SK-N-DZ (cell line): ENCODE data around the gene SLC41A3.
"Not testable (repeated sequence)": the region's sequence is repeated elsewhere in the genome, so short reads cannot be mapped to it uniquely, and the experiment has no call there.

Experiments
- DNase-seq: peaks from one replicate; pipeline ENCODE4 v3.0.0-alpha.2; 2015; ENCODE audit warnings: low spot score

SLC41A3 gene

DNA sequence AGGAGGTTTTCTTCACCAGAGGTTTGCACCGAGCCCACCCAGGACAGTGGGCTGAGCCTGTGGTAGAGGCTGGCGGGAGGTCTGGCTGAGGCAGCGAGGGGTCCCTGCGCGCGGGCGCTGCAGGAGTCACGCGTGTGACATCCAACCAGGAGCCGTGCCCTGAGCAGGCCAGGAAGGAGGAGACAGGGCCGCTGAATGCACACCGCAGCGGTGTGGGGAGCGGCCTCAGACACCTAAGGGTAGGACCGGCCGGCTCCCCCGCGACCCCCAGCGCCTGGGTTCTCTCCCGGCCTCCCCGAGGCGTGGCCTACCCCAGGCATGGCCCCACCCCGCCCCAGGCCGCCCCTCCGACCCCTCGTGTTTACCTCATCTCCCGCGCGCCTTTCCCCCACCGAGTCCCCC lies 412 bp downstream of the SLC41A3 start:
- peak; percentile 70 for DNase-seq

DNA sequence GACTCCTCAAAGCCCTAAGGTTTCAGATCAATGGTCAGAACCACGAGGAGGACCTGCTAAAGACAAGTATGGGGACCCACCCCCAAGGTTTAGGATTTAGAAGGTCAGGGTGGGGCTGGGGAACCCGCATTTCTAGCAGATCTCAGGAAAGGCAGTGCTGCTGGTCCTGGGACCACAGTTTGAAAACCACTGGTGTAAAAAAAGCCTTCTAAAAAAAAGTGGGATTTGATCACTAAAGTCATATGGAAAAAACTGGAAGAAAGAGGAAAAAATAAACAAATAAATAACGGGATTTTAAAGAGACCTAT lies 832 bp downstream of the SLC41A3 start:
- DNase-seq: no peak

- no peak for DNase-seq
Observed at GRCh38 chr3:126082362-126083137, 1.4 kb downstream of the SLC41A3 start.

DNA sequence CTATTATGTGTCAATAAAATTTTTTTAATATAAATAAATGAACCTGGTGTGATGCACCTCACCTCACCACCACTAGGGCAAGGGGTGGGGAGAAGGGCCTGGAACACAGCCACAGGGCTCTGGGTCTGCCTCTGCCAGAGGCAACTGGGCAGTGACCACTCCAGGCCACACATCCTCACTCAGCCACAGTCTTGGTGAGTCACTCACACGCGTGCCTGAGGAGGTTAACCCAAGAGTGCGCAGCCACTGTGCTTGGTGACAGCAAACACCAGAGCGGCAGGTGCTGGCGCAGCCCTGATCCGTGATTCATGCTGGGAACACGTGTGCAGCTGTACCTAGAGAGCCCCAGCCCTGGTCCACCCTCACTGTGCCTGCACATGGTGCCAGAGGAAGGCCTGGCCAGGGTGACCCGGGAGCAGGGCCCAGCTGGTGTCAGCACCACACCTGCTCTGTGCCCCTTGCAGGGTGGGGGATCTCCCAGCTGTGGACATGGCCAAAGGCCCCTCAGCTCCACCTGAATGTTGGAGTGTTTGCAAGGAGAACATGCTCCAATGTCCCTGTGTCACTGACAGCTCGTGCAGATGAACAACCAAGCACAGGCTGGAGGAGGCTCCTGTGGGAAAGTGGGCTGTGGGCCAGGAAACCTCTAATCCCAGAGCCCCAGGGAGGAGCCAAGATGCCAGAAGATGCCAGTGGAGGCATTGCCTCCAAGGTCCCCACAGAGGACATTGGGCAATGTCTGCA lies 2.1 kb downstream of the SLC41A3 start:
- no peak for DNase-seq

DNA sequence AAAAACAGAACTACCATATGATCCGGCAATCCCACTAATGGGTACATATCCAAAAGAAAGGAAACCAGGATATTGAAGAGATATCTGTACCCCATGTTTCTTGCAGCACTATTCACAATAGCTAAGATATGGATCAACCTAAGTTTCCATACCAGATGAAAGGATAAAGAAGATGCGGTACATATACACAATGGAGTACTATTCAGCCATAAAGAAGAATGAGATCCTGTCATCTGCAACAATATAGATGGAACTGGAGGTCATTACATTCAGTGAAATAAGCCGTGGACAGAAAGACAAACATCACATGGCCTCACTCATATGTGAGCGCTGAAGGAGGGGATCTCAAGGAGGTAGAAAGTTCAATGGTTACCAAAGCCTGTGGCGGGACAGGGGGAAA lies 3.0 kb downstream of the SLC41A3 start:
- DNase-seq: no peak

GRCh38 chr3:126078866-126079265 lies 5.1 kb downstream of the SLC41A3 start:
- DNase-seq: no peak

DNA sequence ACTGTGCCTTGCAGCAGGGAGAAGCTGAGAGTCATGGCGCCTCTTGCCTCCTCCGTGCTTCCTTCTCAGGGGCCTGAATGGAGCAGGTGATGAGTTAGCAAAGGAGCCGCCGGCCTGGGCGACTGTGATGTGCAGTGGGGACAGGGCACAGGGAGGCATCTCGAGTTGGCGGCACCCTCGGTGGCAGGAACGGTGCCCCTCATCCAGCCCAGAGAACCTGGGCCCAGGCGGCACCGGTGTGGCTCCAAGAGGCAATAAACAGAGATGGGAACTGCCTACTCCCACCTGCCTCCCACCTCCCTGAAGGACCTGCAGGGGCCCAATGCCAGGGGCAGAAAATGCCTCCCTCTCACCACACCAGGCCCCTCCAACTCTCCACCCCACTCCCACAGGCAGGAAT lies 6.2 kb downstream of the SLC41A3 start:
- DNase-seq: no peak

GRCh38 chr3:126076140-126076539 lies 7.8 kb downstream of the SLC41A3 start:
- no peak for DNase-seq

GRCh38 chr3:126070146-126070545 lies 13.8 kb downstream of the SLC41A3 start:
- DNase-seq: no peak

DNA sequence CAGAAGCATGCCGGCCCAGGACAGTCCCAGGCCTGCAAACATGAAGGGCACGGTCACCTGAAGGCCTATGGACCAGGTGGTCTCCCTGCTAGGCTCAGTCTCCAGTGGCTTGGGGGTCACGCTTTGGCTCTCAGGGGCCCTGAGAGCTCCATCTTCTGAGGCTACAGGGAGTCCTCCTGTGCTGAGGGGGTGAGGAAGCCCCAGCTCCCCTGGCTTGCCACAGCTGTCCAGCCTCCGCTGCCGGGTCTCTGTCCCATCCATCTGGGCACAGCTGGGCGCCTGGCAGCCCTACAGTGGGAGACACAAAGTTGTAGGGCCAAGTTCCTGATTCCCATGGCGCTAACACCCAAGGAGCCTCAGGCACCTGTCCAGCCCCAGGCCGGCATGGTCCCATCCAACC lies 16.0 kb downstream of the SLC41A3 start:
- no peak for DNase-seq

DNA sequence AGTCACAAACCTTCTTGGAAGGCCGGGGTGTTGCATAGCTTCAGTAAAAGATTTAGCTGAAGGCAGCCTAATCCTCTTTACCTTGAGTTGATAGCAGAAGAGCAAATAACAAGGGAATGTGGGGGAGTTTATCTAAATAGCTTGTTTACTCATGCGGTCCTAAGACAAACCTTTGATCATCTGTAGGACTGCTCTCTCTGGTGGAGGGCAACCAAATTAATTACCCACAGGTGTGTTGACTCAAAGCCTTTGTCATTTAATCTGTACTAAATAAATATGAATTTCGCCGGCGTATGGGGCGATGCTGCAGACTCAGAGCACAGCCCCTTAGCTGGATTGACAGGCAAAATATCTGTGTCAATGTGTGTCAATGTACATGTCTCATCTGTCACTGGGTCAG lies 17.2 kb downstream of the SLC41A3 start:
- not testable (repeated sequence) for DNase-seq

GRCh38 chr3:126065876-126066275 lies 18.0 kb downstream of the SLC41A3 start:
- no peak for DNase-seq

GRCh38 chr3:126064627-126065258 lies 19.2 kb downstream of the SLC41A3 start:
- DNase-seq: no peak

DNA sequence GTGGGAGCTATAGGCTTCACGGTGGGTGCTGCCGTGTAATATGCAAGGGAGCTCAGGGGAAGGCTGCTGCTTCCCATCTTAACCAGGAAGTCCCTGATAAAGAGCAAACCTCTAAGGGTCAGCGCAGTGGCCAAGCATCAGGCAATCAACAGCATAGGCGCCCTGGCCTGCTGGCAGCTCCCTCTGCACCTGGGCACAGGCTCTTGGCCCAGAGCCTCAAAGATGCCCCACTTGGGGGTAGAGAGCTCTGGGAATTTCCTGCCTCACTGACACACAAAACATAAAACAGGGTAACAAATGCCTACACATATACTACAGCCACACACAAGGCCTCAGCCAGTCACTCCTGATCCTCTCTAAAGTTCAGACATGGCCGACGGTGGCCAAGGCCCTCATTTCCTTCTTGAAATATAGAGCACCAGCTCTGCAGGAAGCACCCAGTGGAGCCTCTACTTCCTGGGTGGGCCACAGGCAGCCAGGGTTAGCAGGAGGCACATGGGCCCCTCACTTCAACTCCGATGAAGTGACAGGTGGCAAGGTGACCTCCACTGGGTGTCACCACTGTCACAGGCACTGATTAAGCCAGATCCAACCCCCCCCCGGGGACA lies 20.5 kb downstream of the SLC41A3 start:
- DNase-seq: no peak

DNA sequence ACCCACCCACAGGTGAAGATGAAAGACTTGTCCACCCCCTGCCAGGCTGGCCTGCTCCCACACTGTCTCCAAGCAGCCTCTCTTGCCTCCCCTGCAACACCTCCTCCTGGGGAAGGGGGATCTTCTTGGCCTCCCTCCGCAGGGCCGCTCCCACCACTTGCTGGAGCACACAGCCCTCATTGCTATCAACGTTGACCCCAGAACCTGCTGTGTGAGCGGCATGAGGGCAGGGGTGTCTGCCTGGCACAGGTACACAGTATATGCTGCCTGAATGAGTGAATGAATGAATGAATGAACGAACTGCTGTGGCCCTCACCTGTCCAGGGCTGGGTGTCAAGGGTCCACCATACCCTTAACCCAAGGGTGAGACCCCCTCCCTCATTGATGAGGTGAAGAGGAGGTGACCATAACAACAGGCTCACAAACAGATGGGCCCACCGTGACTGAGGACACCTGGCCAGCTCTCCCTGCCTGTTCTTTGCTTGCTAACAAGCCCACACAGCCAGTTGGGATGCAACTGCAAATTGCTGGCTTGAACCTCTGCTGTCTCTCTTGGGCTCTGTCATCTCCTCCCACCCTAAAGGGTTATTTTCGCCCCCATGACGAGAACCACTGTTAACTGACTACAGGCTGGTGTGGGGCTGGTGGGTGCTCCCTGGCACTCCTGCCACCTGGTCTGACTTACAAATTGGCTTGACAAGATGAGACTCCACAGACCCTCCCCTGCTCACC lies 22.5 kb downstream of the SLC41A3 start:
- no peak for DNase-seq

GRCh38 chr3:126060613-126061145 lies 23.2 kb downstream of the SLC41A3 start:
- no peak for DNase-seq

DNA sequence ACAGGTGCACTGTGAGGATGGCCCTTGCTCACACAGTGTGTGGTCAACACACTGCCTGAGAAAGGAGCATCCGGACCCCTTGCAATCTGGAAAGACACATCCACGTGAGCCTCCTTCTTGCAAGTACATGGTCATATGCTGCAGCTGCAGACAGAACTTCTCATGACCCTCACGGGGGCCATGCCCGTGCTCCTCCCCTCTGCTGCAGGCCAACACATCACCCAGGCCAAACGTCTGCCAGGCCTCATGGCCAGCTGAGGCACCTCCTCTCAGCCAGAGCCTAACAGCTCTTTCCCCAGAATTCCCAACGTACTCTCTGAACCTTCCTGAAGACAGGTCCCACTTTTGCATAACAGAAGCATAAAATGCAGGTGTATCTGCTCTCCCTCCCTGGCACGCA lies 25.3 kb downstream of the SLC41A3 start:
- DNase-seq: no peak

DNA sequence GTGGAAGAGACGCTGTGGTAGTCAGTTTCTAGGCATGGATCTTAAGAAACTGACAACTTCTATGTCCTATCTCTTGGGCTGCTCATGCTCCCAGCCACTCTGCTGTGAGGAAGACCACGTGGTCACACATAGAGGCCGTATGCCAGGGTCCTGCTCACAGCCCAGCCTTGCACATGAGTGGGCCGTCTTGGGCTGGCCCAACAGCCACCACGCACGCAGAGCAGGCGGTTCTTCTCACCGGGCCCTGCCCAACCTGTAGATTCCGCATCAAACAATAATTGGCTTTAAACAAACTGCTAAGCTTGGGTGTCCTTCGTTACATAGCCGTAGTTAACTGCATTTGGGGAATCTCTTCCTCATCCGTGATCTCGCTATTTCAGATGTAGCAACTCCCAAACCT lies 26.0 kb downstream of the SLC41A3 start:
- no peak for DNase-seq

DNA sequence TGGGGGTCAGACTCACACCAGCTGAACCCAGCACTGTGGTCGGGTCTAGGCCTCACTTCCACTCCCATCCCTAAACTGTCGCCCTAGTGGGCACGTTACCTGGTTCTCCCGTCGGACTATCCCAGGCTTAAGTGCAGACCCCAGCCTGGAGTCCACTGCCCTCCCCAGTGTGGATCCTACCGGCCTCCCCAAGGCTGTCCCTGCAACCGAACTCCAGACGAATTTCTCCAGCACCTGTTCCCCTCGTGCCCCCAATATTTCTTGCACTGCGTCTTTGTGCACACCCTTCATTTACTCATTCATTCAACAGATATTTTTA lies 26.5 kb downstream of the SLC41A3 start:
- DNase-seq: no peak

DNA sequence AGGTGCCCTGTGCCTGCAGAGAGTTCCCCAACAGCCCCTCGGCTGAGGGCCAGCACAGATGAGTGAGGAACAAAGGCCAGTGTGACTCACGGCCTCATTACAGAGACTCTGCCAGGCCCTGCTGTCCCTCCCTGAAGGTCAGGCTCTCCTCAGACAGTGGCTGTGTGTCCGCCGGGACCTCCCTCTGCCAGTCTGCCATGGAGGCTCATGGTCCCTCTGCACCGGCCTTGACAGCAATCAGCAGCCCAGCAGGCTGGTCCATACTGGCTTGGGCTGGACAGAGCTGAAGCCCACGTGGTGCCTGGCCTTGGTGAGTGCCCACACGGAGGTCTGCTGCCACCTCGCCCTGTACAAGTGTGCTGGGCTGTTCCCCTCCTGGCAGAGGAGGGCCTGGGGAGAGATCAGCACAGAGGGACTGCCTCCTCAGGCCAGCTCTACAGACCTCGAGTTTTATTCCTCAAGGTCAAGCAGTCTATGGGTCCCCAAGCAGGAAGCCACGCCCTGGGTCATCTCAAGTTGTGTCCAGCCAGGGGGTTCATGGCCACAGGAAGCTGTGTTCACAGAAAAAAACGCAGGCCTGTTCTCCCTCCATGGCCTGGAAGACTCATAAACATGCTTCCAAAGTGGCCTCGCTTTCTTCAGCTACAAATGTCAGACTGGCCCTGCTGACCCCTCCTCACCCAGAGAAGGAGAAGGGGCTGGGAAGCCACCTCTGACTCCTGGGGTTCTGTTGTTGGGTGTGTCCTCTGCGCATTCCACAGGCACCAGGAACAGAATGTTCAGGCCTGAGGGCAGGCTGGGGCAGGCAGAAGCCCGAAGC lies 27.0 kb downstream of the SLC41A3 start:
- DNase-seq: no peak

- DNase-seq: no peak
Observed at GRCh38 chr3:126056088-126056487, 27.8 kb downstream of the SLC41A3 start.
